K562 (cell line): ENCODE measurements around the gene SLC4A5. TPM values are rescaled to one million over a fixed set of nuclear protein-coding genes. Genes with fewer than 3 reads are reported as not detected.

ENCODE experiments used
- ATAC-seq: fragments of 200-7000 bp; cut with Tn5 transposase; 3 replicates; pipeline ENCODE4 v1.9.1; 2020; ENCODE audit warnings: moderate library complexity
- BruUV-seq: library from RNA; stranded (reverse); fragments of 400-500 nt; replicated peaks from 2 replicates; lab custom pipeline; 2021; lab: Mats Ljungman, UMichigan
- CTCF ChIA-PET: fragments of 300-600 bp; formaldehyde crosslinking; extraction: SDS; loops from one replicate; lab custom pipeline; 2021; ENCODE audit warnings: low intra/inter-chr PET ratio; lab: Yijun Ruan, JAX
- POLR2A ChIA-PET: fragments of 300-600, 350-650 bp; sonication (Branson Sonifier 250); formaldehyde crosslinking; extraction: SDS; loops from one replicate; lab custom pipeline; 2021; ENCODE audit warnings: antibody characterized with exemption, inconsistent platforms; lab: Yijun Ruan, JAX
- DNase-seq, 4 experiments: peaks; one replicate each; pipeline versions ENCODE4 v3.0.0 to v3.0.0-alpha.2; 2011 to 2018; ENCODE audit warnings: low spot score in 3 of 4, mixed read lengths in 3 of 4; ENCODE audit errors: extremely low read depth in 1 of 4
- FAIRE-seq: peaks from 2 replicates; lab custom pipeline; 2011; peaks lifted over from hg19 to GRCh38; lab: Jason Lieb, UNC
- H2AFZ ChIP-seq: 2 replicates; pipeline ENCODE4 v1.6.0; 2011; ENCODE audit warnings: low read depth, low read length, control low read depth, inconsistent platforms
- H3K27ac ChIP-seq: fragments of 200-600 bp; 3 replicates; pipeline ENCODE4 v1.8.0; 2011; ENCODE audit warnings: low read depth, mild to moderate bottlenecking, control low read depth, inconsistent platforms, low read length, moderate library complexity, mixed read lengths; ENCODE audit errors: extremely low read depth
- H3K27me3 ChIP-seq, 2 experiments: fragments of 300-600 bp in 1 of 2; 2 replicates in 1 of 2; 3 replicates in 1 of 2; pipeline versions ENCODE4 v1.6.0 to v1.8.0; 2011; ENCODE audit warnings: inconsistent platforms in 2 of 2, low read length in 2 of 2, mild to moderate bottlenecking in 1 of 2, mixed read lengths in 1 of 2, moderate library complexity in 1 of 2; ENCODE audit not compliant: control insufficient read depth in 2 of 2, insufficient read depth in 2 of 2
- H3K36me3 ChIP-seq: fragments of 300-600 bp; 3 replicates; pipeline ENCODE4 v1.8.0; 2011; ENCODE audit warnings: mild to moderate bottlenecking, low read length, inconsistent platforms; ENCODE audit not compliant: control insufficient read depth, insufficient read depth
- H3K4me1 ChIP-seq, 2 experiments: fragments of 200-600 bp in 1 of 2; replicated peaks in 1 of 2; 2 replicates in 1 of 2; 3 replicates in 1 of 2; pipeline versions ENCODE4 v1.5.1 to v1.8.0; 2011; ENCODE audit warnings: inconsistent platforms in 2 of 2, low read length in 2 of 2, mild to moderate bottlenecking in 1 of 2, mixed read lengths in 1 of 2, moderate library complexity in 1 of 2; ENCODE audit not compliant: control insufficient read depth in 2 of 2, insufficient read depth in 2 of 2
- H3K4me2 ChIP-seq: 2 replicates; pipeline ENCODE4 v1.6.1; 2011; ENCODE audit warnings: low read length, control low read depth, inconsistent platforms, mixed read lengths; ENCODE audit not compliant: insufficient read depth
- H3K4me3 ChIP-seq: fragments of 200-600 bp; sonication (generic), shearing (Covaris generic); 2 replicates; pipeline ENCODE4 v1.5.1; 2016; ENCODE audit warnings: control low read depth, inconsistent platforms
- H3K79me2 ChIP-seq: fragments of 200-600 bp; 3 replicates; pipeline ENCODE4 v1.8.0; 2011; ENCODE audit warnings: low read length, inconsistent platforms; ENCODE audit not compliant: control insufficient read depth, insufficient read depth
- H3K9ac ChIP-seq, 2 experiments: 2 replicates each; pipeline versions ENCODE4 v1.6.0 to v1.6.1; 2011; ENCODE audit warnings: low read depth in 2 of 2, low read length in 2 of 2, control low read depth in 1 of 2, inconsistent platforms in 1 of 2, mild to moderate bottlenecking in 1 of 2, mixed read lengths in 1 of 2; ENCODE audit not compliant: insufficient read depth in 1 of 2
- H3K9me1 ChIP-seq: one replicate; pipeline ENCODE4 v1.6.0; 2011; ENCODE audit warnings: inconsistent platforms, mild to moderate bottlenecking, low read length, moderate library complexity; ENCODE audit not compliant: control insufficient read depth, insufficient read depth
- H3K9me3 ChIP-seq: replicated peaks from 2 replicates; pipeline ENCODE4 v1.5.1; 2011; ENCODE audit warnings: low read depth, low read length, inconsistent platforms; ENCODE audit not compliant: control insufficient read depth, insufficient read depth
- H4K20me1 ChIP-seq: replicated peaks from 2 replicates; pipeline ENCODE4 v1.6.1; 2011; ENCODE audit warnings: low read length, inconsistent platforms, mixed read lengths; ENCODE audit not compliant: control insufficient read depth, insufficient read depth
- BCOR ChIP-seq: fragments of 450-650 bp; IDR thresholded peaks from 2 replicates; pipeline ENCODE4 v1.6.1; 2016
- E2F8 ChIP-seq: fragments of 450-650 bp; IDR thresholded peaks from 2 replicates; pipeline ENCODE4 v1.7.1; 2018; ENCODE audit warnings: mild to moderate bottlenecking, low read depth; ENCODE audit not compliant: partially characterized antibody
- FOXJ3 ChIP-seq: sonication (generic); formaldehyde crosslinking; IDR thresholded peaks from 2 replicates; pipeline ENCODE4 v1.4.0; 2020; ENCODE audit warnings: mild to moderate bottlenecking, missing genetic modification reagents
- FOXK2 ChIP-seq, 2 experiments: fragments of 450-650 bp; IDR thresholded peaks in 1 of 2; conservative IDR thresholded peaks in 1 of 2; 2 replicates each; pipeline ENCODE4 v1.6.1; 2016; ENCODE audit warnings: low read depth in 2 of 2, mild to moderate bottlenecking in 1 of 2
- KDM1A ChIP-seq, 2 experiments: fragments of 450-650 bp; IDR thresholded peaks; 2 replicates each; pipeline ENCODE4 v1.6.1; 2016; ENCODE audit warnings: mild to moderate bottlenecking in 2 of 2
- LCOR ChIP-seq: sonication (generic); formaldehyde crosslinking; IDR thresholded peaks from 2 replicates; pipeline ENCODE4 v1.8.0; 2022; ENCODE audit warnings: mild to moderate bottlenecking, missing genetic modification reagents
- MEF2A ChIP-seq: IDR thresholded peaks from 2 replicates; pipeline ENCODE4 v1.6.1; 2011; ENCODE audit warnings: low read depth, mild to moderate bottlenecking, low read length, moderate library complexity; ENCODE audit not compliant: control insufficient read depth
- NFIC ChIP-seq: fragments of 450-650 bp; IDR thresholded peaks from 2 replicates; pipeline ENCODE4 v1.6.1; 2017; ENCODE audit warnings: mild to moderate bottlenecking, inconsistent platforms
- RBM25 ChIP-seq: fragments of 200-400 bp; formaldehyde crosslinking; IDR thresholded peaks from 2 replicates; pipeline ENCODE4 v1.6.1; 2018; ENCODE audit warnings: low read length, low read depth, moderate library complexity; ENCODE audit not compliant: severe bottlenecking
- RFX1 ChIP-seq: fragments of 450-650 bp; IDR thresholded peaks from 2 replicates; pipeline ENCODE4 v1.6.1; 2016; ENCODE audit warnings: mild to moderate bottlenecking, moderate library complexity
- TRIM24 ChIP-seq, 2 experiments: fragments of 450-650 bp; IDR thresholded peaks; 2 replicates each; pipeline ENCODE4 v1.6.1; 2016
- ZFP36 ChIP-seq: fragments of 150-350 bp; IDR thresholded peaks from 2 replicates; pipeline ENCODE4 v1.6.1; 2018; ENCODE audit warnings: low read length, low read depth; ENCODE audit not compliant: partially characterized antibody
- ZNF24 ChIP-seq: fragments of 450-650 bp; IDR thresholded peaks from 2 replicates; pipeline ENCODE4 v1.6.1; 2016
- ZNF407 ChIP-seq: fragments of 450-650 bp; IDR thresholded peaks from 2 replicates; pipeline ENCODE4 v1.6.1; 2016; ENCODE audit warnings: low read depth
- WGBS: fragments of 100-300 bp; shearing (Covaris generic); methylation state at CpG from one replicate; pipeline ENCODE4 v1.1.6; 2016; ENCODE audit warnings: low coverage, mixed read lengths; ENCODE audit not compliant: insufficient coverage; ENCODE audit errors: missing lambda C conversion rate; 5-methylcytosine and 5-hydroxymethylcytosine counted together
- in situ Hi-C: fragments of 300-500 bp; cut with MboI; formaldehyde crosslinking; loops from 4 replicates; pipeline ENCODE4 v1.15.0; 2018; ENCODE audit warnings: inconsistent platforms, mixed read lengths
- intact Hi-C: fragments of 100-400 bp; cut with micrococcal nuclease; formaldehyde crosslinking; loops from 2 replicates; pipeline ENCODE4 v1.14.2; 2022
- polyA plus RNA-seq, 8 experiments: library from polyadenylated mRNA; depleted of rRNA in 4 of 8; stranded (reverse) in 5 of 8; unstranded in 3 of 8; fragments of >200 nt; fragmentation: Nextera tagmentation in 2 of 8; fragmentation: Illumina TruSeq in 1 of 8; extraction: Ambion mirVana in 2 of 8; extraction: Trizol in 1 of 8; gene quantifications; 2 replicates each; pipeline versions ENCODE4 v1.2.1 to v1.2.3, GENCODE V29; 2011 to 2014; ENCODE audit warnings: inconsistent platforms in 1 of 8, missing spikeins in 1 of 8
- total RNA-seq, 7 experiments: library from RNA; depleted of rRNA in 6 of 7; stranded (reverse); fragments of >200 nt in 6 of 7; fragmentation: Illumina TruSeq in 2 of 7; extraction: Trizol in 2 of 7; gene quantifications; 2 replicates each; pipeline versions ENCODE4 v1.2.1 to v1.2.3, GENCODE V29; 2011 to 2021; ENCODE audit warnings: low replicate concordance in 1 of 7

SLC4A5 gene
- total and polyA plus RNA-seq, 9 of the 15 experiments (the other 6 are each of a cell fraction or from before 2014, with no cell fraction given): 0.03 to 0.77 (median 0.14) TPM; not detected in 1

- Histone ChIP-seq H3K4me1 (peaks cover 4 to 6% of the 10 kb centered on the region in 2 experiments; a peak in 2 of 5 replicates), H3K9ac (no peak overlapping the region), H2AFZ (no peak overlapping the region), H3K4me2 (no peak overlapping the region), H3K9me1 (no peaks in the 10 kb centered on the region), H3K36me3 (no peaks in the 10 kb centered on the region), H3K27ac (no peak overlapping the region), H4K20me1 (no peaks in the 10 kb centered on the region), H3K9me3 (no peaks in the 10 kb centered on the region), H3K4me3 (no peak overlapping the region), H3K27me3 (no peaks in the 10 kb centered on the region; a peak in 2 of 5 replicates), H3K79me2 (no peaks in the 10 kb centered on the region)
- in situ Hi-C loops: no loop called here
- no TSS peak for BruUV-seq
- FAIRE-seq (no peak), DNase-seq (no peak), ATAC-seq (no peak)
- 0% methylated on average over 2 of the region's 2 CpGs for WGBS
- ChIA-PET POLR2A (no interaction called here), CTCF (no interaction called here)
- intact Hi-C loops: no loop called here
- TF ChIP-seq LCOR (CRISPR knock-in tag): no peak
- TF ChIP-seq MEF2A: no peak
- TF ChIP-seq TRIM24 (IDR thresholded peaks at IDR 0.05): peak in 1 of 2 experiments; percentile 55; a peak in 2 of 4 replicates
- no peak for TF ChIP-seq KDM1A (IDR thresholded peaks at IDR 0.05)
- TF ChIP-seq RBM25: peak; percentile 29
- TF ChIP-seq BCOR: 0 out of 2 replicates have a peak, but pooled peaks have one; percentile 24
- TF ChIP-seq E2F8: no peak
- TF ChIP-seq ZNF24: no peak
- TF ChIP-seq FOXK2 (conservative IDR thresholded peaks at IDR 0.05 in 1 of 2, IDR thresholded peaks at IDR 0.05 in 1 of 2; ENCODE audit: low read depth in 2 of 2): no peak
- no peak for TF ChIP-seq FOXJ3 (CRISPR knock-in tag)
- peak; percentile 74; the same call in 1 of the 2 replicates for TF ChIP-seq ZNF407
- peak; percentile 11; the same call in 1 of the 2 replicates for TF ChIP-seq RFX1
- TF ChIP-seq ZFP36: peak; percentile 87
- TF ChIP-seq NFIC: peak; percentile 66
These were observed 104.3 kb downstream of the SLC4A5 start for GRCh38 chr2:74238879-74239278.
